TTC549 (cell line): ENCODE measurements around the gene ZBTB4.

ENCODE experiments used
- FAIRE-seq: peaks from 2 replicates; lab custom pipeline; 2012; peaks lifted over from hg19 to GRCh38; lab: Jason Lieb, UNC

ZBTB4 gene

DNA sequence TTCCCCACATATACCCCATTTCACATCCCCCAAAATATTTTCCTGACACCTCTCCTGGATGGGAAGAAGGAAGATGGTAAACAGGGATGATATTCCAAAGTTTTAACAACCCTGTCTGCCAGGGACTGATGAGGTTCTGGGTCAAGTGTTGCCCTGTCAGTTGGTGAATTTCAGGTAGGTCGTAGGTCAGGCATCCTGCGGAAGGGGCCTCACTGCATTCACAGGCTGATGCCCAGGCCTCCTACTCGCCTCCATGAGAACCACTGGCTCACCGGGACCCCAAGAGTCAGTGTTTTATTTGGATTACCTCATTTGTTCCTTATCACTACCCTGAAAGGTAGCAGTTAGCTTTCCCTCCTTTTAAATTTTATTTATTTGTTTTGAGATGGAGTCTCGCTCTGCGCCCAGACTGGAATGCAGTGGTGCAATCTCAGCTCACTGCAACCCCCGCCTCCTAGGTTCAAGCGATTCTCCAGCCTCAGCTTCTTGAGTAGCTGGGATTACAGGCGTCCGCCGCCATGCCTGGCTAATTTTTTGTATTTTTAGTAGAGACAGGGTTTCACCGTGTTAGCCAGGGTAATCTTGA is 10.5 kb downstream of the ZBTB4 start:
- no peak for FAIRE-seq

DNA sequence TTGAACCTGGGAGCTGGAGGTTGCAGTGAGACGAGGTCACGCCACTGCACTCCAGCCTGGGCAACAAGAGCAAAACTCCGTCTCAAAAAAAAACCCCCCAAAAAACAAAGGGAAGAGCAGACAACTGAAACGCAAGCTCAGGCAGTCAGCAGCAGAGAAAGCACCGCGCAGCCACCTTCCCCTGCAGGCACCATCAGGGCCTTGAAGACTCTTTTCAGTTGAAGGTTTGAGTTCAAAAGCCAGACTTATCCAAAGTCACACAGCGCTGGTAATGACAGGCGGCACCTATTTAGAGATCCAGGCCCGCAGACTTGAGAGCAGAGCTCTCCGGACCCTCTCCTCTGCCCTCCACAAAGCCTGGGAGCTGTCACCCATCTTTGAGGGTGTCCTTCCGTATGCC is 11.1 kb downstream of the ZBTB4 start:
- no peak for FAIRE-seq

DNA sequence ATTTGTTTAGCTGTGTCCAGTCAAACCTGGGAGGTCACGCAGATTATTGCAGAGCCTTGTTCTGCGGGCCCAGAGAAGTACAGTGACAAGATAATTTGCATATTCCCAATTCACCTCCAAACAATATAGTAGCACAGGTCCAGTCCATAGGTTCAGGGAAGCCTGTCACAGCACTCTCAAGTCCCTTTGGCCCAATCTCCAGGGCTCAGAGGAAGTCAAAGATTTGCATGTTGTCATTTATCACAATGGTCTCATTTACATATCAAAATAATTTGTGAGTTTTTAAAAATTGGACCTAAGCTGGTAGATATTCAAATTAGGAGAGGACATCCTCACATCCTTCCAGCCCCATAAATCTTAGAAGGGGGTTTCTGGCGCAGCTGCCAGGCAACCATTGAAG is 11.9 kb downstream of the ZBTB4 start:
- FAIRE-seq, result no peak

DNA sequence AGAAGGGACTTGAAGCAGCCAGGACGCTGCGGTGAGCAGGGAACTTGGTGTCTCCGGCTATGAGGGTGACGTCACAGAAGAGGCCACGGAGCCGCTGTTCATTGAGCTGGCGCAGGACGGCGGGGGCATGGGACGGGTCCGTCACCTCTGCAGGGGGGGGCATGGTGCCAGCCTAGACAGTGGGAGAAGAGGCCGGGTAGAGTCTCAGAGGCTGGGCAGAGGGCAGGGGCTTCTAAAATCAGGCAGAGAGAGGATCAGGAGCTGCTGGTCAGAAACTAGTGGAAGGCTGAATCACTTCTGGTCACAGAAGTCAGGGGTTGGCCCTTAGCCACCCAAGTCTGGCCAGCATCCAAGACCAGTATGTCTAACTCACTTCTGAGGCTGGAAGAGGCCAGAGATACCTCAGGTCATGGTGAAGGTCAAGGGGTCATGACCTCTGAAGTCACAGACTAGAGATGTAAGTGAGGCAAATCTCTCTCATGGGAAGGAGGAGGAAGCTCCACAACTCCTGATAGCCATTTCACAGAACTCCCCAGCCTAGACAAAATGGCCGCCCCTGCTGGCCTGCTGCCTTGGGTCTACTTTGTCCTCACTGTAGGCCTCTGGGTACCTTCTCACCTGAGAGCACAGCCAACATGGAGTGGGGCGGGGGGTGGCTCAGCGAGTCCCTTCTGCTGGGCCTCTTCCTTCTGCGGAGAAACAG is 12.6 kb downstream of the ZBTB4 start:
- no peak for FAIRE-seq

DNA sequence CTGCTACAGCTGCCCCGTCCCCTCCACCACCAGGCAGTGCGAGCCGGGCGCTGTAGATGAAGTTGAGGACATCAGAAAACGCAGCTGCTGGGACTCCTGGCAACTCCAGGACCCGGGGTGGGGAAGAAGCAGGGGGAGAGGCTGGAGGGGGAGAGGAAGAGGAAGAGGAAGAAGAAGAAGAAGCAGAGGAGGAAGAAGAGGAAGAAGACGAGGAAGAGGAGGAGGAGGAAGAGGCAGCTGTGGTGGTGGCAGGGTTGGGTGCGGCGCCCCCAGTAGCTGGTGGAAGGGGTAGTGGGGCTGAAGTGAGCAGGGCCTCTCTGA is 13.2 kb downstream of the ZBTB4 start:
- FAIRE-seq, result no peak

DNA sequence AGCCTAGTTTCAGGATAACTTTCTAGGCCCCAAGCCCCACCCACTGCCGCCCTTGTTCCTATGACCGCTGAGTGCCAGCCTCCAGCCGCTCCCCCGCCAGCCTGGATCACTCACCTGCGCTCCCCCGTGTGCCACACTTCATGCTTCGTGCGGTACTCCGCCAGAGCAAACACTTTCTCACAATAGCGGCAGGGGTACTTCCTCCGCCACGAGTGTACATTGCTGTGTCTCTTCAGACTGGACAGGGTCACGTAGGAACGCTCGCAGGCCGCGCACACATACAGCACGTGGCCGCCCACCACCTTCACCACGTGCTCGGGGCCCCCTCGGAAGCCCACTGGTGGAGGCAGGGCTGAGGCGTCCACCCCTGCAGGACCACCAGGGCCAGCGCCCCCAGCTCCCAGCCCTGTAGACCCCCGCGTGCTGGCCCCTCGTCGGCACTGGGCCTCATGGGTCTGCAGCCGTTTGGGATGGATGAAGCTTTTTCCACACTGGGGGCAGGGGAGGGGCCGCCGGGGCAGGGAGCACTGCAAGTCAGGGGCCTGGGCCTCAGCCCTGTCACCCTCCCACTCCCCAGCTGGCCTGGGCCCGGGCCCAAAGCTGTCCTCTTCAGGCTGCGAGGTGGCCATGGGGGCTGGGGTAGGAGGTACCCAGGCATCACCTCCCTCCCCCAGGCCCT is 13.7 kb downstream of the ZBTB4 start:
- no peak for FAIRE-seq

DNA sequence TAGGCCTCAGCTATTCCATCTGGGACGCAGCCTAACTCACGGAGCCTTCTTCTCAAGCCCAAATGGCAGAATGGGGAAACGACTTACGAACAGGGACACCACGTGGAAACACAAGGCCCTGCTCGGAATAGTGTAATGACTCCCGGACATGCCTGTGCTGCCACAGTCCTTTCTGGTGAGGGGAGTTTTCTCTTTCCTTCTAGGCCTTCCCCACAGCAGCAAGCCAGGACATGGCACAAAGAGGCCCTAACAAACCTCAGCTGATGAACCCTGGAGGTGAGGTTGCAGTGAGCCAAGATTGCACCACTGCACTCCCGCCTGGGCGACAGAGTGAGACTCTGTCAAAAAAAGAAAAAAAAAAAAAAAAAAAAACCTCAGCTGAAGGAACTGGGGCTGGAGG is 15.3 kb downstream of the ZBTB4 start:
- FAIRE-seq, result no peak

DNA sequence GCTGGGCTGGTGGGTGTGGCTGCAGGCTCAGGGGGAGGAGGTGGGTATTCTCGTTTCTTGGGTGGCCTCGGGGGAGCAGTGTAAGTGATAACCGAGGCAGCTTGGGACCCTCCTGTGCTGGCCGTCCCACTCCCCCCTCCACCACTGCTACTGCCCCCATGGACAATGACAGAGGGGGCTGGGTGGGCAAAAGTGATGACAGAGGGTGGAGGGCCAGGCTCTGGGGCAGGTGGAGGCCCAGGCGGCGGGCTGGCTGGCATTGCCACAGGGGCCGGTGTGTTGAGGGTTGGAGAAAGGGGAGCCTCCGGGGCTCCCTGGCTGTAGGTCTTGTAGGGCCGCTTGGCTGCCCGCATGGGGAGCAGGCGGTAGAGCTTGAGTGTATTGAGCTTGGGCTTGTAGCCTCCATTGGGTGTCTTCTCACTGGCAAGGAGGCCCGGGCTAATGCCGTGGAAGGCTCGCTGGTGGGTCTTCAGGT is 16.0 kb downstream of the ZBTB4 start:
- no peak for FAIRE-seq

DNA sequence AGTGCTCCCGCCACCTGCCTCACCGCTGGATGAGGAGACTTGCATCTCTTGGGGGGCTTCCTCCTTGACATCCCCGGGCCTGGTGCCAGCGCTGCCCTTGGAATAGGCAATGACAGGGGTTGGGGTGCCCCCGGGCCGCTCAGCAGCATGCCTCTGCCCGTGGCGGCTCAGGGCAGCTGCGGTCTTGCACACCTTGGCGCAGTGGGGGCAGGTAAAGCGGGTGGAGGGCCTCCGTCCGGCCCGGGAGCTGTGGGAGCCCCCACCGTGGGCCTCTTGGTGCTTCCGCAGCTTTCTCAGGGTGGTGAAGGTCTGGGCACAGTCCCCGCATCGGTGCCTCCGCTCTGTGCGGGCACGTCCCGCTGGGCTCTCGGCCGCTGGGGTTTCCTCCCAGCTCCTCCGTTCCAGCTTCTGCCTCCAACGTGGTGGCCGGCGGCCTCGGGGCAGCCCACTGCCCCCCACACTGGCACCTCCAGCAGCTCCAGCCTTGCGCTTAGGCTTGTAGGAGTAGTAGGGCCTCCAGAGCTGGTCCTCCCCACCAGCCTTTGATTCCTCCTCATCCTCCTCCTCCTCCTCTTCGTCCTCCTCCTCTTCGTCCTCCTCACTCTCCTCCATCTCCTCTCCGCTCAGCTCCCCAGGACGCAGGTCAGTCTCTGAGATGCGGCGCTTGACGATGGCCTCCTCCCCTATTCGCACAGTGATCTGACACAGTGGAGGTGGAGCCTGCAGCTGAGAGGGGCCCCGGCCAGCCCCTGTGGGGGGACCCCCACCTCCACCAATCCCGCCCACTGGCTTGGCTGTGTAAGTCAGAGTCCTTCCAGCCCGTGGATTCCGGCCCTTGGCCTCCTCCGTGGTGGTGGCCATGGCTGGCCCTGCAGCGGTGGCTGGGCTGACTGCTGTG is 16.7 kb downstream of the ZBTB4 start:
- FAIRE-seq, result no peak

DNA sequence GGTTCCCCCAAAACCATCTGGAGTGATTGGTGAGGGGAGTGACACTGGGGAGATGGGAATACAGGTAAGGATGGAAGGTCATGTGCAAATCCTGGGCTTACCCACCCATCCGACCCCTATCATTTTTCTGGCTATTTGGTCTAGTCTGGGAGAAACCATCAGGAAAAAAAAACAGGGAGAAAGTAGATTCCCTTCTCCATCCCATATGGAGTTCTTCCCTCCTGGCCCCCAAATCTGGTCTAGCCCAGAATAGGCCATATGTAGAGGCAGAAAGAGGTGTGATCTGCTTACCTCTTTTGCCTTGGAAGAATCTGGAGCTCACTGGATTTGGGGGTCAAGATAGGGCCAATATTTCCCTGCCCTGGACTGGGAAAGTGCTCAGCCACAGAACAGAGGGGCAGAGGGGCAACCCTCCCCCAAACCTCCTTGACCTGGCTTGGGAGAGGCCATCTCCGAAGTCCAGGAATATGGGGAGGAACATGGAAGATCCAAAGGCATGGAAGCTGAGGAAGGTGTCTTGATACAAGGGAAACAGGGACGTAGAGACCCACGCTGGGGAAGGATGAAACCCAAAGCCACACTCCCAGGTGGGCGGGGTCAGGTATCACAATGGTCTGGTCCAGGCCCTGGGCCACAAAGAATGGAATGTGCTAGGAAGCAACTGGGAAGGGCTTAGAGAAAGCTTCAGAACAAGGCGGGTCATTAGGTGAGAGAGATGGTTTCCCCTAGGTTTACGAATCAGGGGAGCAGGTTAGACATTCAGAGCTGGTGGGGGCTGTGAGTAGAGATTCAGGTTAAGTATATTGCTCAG is 18.4 kb downstream of the ZBTB4 start:
- FAIRE-seq, result no peak

DNA sequence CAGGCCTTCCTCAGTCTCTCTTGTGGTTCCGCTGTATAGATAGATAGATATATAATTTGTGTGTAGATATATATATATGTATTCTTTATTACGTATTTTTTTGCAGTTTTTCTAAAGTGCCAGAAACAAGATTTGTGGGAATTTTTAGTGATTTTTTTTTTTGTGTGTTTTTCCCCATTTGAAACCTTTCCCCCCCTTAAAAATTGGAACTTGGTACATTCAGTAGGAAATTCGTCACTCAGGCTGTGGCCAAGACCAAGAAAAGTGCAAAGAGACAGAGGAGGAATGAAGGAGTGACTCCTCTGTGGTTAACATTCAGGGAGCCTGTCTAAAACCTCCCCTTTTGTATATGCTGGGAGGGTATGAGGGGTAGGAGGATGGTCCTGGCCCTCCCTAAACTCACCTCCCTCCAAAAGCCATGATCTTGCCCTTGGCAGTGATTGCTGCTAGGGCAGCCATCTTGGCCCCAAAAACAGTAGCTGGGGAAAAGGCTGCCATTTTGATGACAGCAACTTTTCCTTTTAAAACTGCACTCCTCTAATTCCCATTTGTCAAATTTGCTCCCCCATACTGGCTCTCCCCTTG is 19.4 kb downstream of the ZBTB4 start:
- no peak for FAIRE-seq

DNA sequence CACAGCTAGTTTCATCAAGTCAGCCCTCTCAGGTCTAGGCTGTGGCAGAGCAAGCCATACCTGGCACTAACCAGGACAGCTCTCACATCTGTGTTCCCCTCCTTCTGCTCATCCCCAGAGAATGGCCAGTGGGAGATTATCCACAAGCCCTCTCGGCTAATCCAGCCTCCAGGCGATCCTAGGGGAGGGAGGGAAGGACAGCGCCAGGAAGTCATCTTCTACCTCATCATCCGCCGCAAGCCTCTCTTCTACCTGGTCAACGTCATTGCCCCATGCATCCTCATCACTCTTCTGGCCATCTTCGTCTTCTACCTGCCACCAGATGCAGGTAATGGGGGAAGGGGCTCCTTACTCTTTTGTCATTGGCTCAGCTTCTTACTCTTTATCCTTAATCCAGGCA is 31.0 kb downstream of the ZBTB4 start:
- FAIRE-seq, result no peak

DNA sequence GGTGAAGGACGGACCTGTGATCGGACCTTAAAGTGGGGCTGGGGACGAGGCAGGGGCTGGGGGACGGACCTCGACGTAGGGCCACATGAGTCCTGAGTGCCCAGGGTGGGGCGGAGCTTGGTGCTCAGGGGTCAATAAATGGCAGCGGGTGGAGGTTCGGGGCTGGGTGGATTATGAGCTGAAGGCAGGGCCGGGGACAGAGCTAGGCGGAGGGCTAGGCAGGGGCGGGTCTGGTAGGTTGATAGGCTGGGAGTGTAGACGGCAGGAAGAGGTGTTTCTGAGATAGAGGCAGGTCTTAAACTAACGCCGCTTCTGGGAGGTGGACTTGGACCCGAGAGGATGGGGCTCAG is 33.8 kb downstream of the ZBTB4 start:
- no peak for FAIRE-seq

DNA sequence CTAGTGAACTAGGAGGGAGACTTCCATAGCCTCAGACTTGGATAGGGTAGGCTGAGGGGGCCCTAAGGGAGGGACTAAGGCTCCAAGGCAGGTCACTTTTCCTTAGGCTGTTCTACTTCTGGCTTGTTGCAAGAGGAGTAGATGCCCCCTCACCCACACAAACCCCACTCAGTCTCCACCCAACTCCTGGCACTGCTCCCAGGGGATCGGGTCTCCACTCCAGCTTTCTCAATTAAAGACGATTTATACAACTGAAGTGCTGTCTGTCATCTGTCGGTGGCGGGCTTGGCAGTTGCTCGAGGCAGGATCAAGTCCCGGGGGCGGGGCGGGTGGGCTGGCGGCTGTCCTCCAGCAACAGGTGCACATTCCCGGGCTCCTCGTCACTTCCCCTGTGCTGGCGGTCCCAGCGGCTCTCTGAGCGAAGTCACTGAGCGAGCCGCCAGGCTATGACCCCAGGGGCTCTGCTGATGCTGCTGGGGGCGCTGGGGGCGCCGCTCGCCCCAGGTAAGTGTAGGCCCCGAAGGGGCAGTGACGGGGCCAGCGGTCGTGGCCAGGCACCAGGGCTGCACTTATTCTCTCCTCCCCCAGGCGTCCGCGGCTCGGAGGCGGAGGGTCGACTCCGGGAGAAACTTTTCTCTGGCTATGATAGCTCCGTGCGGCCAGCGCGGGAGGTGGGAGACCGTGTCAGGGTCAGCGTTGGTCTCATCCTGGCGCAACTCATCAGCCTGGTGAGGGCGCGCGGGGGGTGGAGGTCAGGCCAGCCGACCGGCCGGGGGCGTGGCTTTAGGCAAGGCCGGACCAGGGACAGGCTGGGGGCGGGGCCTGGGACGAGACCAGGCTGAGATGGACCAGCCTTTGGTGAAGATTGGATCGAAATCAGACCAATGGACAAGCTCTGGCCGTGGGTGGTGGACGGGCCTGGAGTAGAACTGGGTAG is 34.5 kb downstream of the ZBTB4 start, which contains the start of gene CHRNB1:
CHRNB1 (plus strand) TSS at position 380 of the 937 bp plus-strand sequence; CDS start at position 447, 67 bp downstream.
- no peak for FAIRE-seq

DNA sequence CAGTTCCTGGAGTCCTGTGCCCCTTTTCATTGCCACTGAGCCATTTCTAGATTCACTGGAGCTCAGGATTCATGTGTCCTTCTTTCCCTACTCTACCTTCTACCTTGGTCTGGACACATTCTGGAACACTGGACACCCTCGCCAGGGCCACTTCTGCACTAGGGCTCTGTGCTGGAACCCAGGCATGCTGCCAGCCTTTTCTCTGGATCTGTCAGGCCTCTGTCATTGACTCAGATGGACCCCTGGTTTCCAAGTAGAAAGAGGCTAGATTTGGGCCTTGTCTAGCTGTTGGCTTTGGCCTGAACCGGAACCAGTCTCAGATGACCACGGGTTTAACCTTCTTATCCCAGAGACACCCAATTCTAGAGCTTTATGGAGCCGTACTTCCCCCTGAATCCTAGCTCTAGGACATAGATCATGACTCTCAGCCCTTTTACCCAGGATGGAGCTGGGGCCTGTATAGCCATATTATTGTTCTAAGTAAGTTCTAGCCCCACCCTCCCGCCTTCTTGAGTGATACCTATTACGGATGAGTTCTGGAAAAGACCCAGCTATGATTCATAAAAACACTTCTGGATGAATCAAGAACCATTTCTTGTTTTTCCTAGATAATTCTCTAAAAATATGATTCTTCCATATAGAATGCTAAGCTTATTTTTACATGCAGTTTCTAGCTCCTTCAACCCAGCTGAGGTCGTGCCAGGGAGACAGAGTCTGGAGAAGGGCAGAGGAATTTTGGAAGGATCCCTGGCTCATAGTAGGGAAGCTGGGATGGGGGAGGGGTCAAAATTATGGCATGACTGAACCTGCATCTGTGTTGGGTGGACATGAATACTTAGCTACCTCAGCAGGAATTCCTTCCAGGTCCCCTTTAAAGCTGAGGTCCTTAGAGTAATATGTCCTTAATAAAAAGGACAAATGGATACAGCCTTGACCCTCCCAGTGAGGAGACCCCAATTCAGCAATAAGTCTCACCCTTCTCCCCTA is 35.6 kb downstream of the ZBTB4 start:
- no peak for FAIRE-seq

DNA sequence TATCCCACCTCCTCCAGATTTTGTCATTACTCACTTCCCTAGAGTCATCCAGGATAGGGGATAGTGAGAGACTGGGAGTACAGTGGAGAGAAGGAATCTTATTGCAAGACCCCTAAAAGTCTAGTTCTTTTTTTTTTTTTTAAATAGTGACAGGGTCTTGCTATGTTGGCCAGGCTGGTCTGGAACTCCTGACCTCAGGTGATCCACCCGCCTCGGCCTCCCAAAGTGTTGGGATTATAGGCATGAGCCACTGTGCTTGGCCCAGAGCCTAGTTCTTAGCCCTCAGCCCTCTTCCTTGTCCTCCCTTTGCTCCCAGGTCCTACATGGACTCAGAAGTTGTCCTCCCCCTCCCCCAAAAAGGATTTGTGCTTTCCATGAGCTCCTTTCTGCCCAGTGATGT is 37.3 kb downstream of the ZBTB4 start:
- no peak for FAIRE-seq

DNA sequence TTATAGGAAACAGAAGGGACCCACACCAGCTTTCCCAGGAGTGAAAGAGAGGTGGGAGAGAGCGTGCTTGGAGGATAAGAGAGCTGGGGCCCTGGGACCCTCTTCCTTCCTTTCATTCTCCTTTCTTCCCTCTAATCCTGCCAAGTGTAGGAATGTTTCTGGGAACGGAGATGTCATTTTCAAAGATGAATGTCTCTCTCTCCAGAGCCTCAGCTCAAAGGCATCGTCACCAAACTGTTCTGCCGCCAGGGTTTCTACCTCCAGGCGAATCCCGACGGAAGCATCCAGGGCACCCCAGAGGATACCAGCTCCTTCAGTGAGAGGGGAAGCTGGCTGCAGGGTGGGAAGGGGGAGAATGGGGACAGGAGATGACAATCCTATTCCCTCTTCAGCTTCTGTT is 38.2 kb downstream of the ZBTB4 start:
- no peak for FAIRE-seq

DNA sequence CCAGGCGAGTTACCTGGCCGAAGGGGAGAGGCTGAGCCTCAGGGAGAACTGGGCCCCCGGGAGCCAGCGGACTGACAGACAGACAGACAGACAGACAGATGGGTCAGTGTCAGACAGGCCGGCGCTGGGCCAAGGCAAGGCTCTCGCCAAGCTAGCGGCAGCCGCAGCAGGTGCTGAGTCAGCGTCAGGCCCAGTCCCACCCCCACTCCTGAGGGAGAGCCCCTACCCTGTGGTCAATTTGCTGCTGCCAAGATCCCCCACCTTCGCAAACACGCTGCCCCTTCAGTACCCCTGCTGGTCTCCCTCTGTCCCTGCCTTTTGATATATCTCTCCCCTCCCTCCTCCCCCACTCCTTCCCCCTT is 38.6 kb downstream of the ZBTB4 start:
- FAIRE-seq, result no peak

DNA sequence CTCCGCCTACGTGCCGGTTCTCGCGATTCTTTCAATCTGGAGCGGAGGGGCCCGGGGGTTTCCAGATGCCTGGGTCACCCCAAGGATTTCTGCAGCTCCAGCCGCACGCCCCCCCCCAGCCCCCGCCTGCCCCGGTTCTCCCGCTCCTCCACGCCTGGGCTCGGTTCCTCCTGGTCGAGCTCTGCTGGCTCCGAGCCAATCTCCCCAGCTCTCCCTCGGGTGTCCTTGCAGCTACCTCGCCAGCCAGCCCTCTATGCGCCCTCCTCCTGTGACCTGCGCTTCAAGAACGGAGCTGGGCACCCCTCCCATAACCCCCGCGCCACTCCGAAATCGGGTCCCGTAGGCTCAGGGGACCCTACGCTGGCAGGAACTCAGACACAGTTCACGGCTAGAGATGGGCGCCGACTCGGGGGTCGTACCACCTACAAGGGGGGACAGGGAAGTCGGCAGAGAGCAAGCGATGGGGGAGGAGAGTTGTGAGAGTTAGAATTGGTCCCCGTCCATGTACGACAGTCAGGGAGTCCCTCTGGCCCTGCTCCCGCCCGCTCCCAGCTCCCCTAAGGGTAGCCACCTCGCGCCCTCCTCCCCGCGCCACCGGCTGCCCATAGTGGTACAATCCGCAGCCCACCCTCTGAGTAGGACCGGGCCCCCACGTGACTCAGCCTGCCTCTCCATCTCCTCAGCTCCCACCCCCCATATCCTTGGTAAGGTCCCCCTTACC is 39.2 kb downstream of the ZBTB4 start:
- FAIRE-seq, result no peak
